Naive thymus-derived CD8-positive, alpha-beta T cell (primary cell): ENCODE data around the gene ADGRA1. TPM values are rescaled to one million over a fixed set of nuclear protein-coding genes. Genes with fewer than 3 reads are reported as not detected.
"Not testable (repeated sequence)": the region's sequence is repeated elsewhere in the genome, so short reads cannot be mapped to it uniquely, and the experiment has no call there.

Source experiments
- ATAC-seq, 2 donors: fragments of 150-1000 bp; cut with Tn5 transposase in 1 of 2; sonication (Bioruptor Pico), chemical (Tn5 transposase) in 1 of 2; 1 replicate in 1 of 2; 2 replicates in 1 of 2; pipeline ENCODE4 v1.10.0; 2021; ENCODE audit warnings: mild to moderate bottlenecking in 2 of 2, moderate library complexity in 2 of 2
- POLR2A ChIA-PET: fragments of 350-600 bp; sonication (Branson Sonifier 250); formaldehyde crosslinking; loops from one replicate; lab custom pipeline; 2021; ENCODE audit warnings: antibody characterized with exemption; lab: Charles Lee
- DNase-seq, 10 donors: peaks; one replicate each; pipeline versions ENCODE4 v3.0.0 to v3.0.0-alpha.2; 2020 to 2022
- H3K27ac Mint-ChIP-seq, 10 donors: one replicate each; pipeline ENCODE4 v1.8.0; 2020 to 2022; ENCODE audit warnings: mild to moderate bottlenecking in 10 of 10, mixed read lengths in 10 of 10, moderate library complexity in 4 of 10, inconsistent platforms in 1 of 10
- H3K27me3 Mint-ChIP-seq, 5 donors: one replicate each; pipeline ENCODE4 v1.8.0; 2021 to 2022; ENCODE audit warnings: mixed read lengths in 5 of 5
- H3K36me3 Mint-ChIP-seq, 3 donors: one replicate each; pipeline ENCODE4 v1.8.0; 2020 to 2022; ENCODE audit warnings: mixed read lengths in 3 of 3, mild to moderate bottlenecking in 2 of 3, inconsistent platforms in 1 of 3
- H3K4me1 Mint-ChIP-seq, 4 donors: one replicate each; pipeline ENCODE4 v1.8.0; 2021 to 2022; ENCODE audit warnings: mixed read lengths in 4 of 4
- H3K4me3 Mint-ChIP-seq, 10 donors: one replicate each; pipeline ENCODE4 v1.8.0; 2020 to 2022; ENCODE audit warnings: mild to moderate bottlenecking in 10 of 10, mixed read lengths in 10 of 10, moderate library complexity in 6 of 10, inconsistent platforms in 1 of 10
- H3K9me3 Mint-ChIP-seq, 9 donors: one replicate each; pipeline ENCODE4 v1.8.0; 2020 to 2022; ENCODE audit warnings: mixed read lengths in 9 of 9, mild to moderate bottlenecking in 3 of 9, inconsistent platforms in 1 of 9, moderate library complexity in 1 of 9
- polyA plus RNA-seq, 3 donors: library from polyadenylated mRNA; unstranded; fragments of 300-500 nt; fragmentation: Illumina TruSeq; gene quantifications; one replicate each; pipeline ENCODE4 v1.2.3, GENCODE V29; 2021
- total RNA-seq, 8 experiments: library from RNA in 2 of 8; stranded (reverse) in 2 of 8; gene quantifications; one replicate each; pipeline ENCODE4 v1.2.3 and lab custom pipeline; 2021 to 2026

Gene ADGRA1
- total and polyA plus RNA-seq, 5 experiments from 2014 or later = not detected

GRCh38 chr10:133133471-133134231 lies 45.9 kb downstream of the ADGRA1 start:
- no peak overlapping the region for H3K4me3 Mint-ChIP-seq
- H3K27me3 Mint-ChIP-seq = peaks cover 0 to 4% (median 0%) of the 10 kb centered on the region in 5 donors
- H3K36me3 Mint-ChIP-seq = no peaks in the 10 kb centered on the region
- DNase-seq (peak in 1 of 10 donors; percentile 14), ATAC-seq (no peak)
- POLR2A ChIA-PET = no interaction called here
- H3K4me1 Mint-ChIP-seq = peaks cover 0 to 3% (median 0%) of the 10 kb centered on the region in 4 donors
- no peaks in the 10 kb centered on the region for H3K9me3 Mint-ChIP-seq
- peak overlapping the region in 1 of 10 donors; percentile 85 for H3K27ac Mint-ChIP-seq

DNA sequence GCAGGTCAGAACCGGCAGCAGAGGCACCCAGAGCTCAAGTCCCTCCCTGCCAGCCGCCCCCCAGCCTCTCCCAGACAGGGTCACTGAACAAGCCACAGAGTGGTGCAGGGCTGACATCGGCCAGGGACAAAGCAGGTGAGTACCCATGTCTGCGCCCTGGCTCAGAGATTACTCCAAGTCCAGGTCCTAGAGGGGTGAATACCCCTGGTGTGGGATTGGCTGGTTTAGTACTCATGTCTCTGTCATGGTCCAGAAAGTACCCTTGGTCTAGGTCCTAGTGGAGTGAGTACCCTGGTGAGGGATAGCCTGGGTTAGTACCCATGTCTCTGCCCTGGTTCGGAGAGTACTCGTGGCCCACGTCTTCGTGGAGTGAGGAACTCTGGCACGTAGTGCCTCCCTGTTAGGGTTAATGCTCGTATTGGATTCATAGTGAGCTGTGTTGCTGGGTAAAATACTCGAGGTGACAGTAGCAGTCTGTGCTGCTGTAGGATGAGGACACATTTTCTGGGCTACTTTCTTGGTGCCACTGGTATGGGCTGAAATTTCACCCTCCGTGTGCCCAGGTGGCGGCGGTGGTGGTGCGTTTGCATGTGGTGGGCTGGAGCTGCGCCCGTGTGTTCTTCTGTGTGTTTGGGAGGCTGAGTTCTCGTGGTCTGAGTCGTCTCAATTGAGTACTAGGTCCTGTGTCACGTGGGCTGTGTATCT lies 46.8 kb downstream of the ADGRA1 start:
- Mint-ChIP-seq H3K4me1 (peaks cover 0 to 3% (median 0%) of the 10 kb centered on the region in 4 donors), H3K4me3 (no peak overlapping the region), H3K27me3 (peaks cover 0 to 4% (median 0%) of the 10 kb centered on the region in 5 donors), H3K27ac (peak overlapping the region in 3 of 10 donors; percentile 22 to 85 (median 47)), H3K36me3 (no peaks in the 10 kb centered on the region), H3K9me3 (no peaks in the 10 kb centered on the region)
- POLR2A ChIA-PET = no interaction called here
- DNase-seq = peak in 1 of 10 donors; percentile 16
- ATAC-seq = no peak

- peak overlapping the region in 1 of 10 donors; percentile 85 for H3K27ac Mint-ChIP-seq
- POLR2A ChIA-PET = no interaction called here
- DNase-seq (no peak), ATAC-seq (no peak)
- H3K4me1 Mint-ChIP-seq = peaks cover 0 to 3% (median 0%) of the 10 kb centered on the region in 4 donors
- H3K9me3 Mint-ChIP-seq = no peaks in the 10 kb centered on the region
- peaks cover 0 to 4% (median 0%) of the 10 kb centered on the region in 5 donors for H3K27me3 Mint-ChIP-seq
- no peak overlapping the region for H3K4me3 Mint-ChIP-seq
- no peaks in the 10 kb centered on the region for H3K36me3 Mint-ChIP-seq
Measured at GRCh38 chr10:133135116-133135465, 47.4 kb downstream of the ADGRA1 start.

- H3K36me3 Mint-ChIP-seq, H3K9me3 Mint-ChIP-seq, H3K4me3 Mint-ChIP-seq, DNase-seq, H3K27ac Mint-ChIP-seq, ATAC-seq, POLR2A ChIA-PET, H3K4me1 Mint-ChIP-seq: not testable (repeated sequence)
- peaks cover 0 to 13% (median 1%) of the 10 kb centered on the region in 5 donors for H3K27me3 Mint-ChIP-seq
Measured at GRCh38 chr10:133137486-133138145, 49.9 kb downstream of the ADGRA1 start.

GRCh38 chr10:133139551-133140065 lies 51.9 kb downstream of the ADGRA1 start:
- POLR2A ChIA-PET = no interaction called here
- Mint-ChIP-seq H3K27me3 (peaks cover 8 to 24% (median 11%) of the 10 kb centered on the region in 5 donors), H3K27ac (no peak overlapping the region), H3K9me3 (no peaks in the 10 kb centered on the region), H3K4me1 (peaks cover 2 to 9% (median 5%) of the 10 kb centered on the region in 4 donors), H3K4me3 (no peak overlapping the region), H3K36me3 (no peaks in the 10 kb centered on the region)
- ATAC-seq = no peak
- DNase-seq = peak in 2 of 10 donors; percentile 15 to 30

DNA sequence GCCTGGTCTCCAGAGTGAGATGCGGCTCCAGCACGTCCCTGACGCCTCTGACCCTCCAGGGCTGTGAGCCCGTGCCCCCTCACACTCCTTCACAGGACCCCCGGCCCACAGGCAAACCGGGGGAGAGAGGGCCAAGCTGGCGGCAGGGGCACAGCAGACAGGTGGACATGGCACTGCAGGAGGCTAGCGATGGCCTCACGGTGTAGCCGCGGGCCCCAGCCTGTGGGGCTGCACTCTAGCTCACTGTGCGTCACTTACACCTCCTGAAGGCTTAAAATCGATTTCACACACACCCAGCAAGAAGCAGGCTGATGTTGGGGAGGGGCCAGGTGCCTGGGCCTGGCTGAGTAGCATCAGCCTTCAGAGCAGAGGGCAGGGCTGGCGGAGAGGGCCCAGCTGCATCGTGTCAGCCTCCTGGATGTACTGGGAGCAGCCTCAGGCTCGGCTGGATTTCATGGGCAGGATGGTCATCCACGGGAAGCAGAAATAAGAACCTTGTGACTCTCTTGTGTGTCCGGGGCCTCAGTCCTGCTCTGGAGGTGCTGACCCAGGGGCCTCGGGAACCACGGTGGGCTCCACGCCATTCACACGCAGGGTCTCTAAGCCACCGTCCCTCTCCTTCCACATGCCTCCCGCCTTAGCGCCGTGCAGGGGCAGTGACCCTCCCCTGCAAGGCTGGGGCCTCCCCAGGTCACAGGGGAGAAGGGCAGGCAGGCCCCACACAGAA lies 52.9 kb downstream of the ADGRA1 start:
- Mint-ChIP-seq H3K4me3 (no peak overlapping the region), H3K27ac (no peak overlapping the region), H3K27me3 (peaks cover 15 to 33% (median 18%) of the 10 kb centered on the region in 5 donors), H3K9me3 (no peaks in the 10 kb centered on the region), H3K4me1 (peaks cover 2 to 10% (median 5%) of the 10 kb centered on the region in 4 donors), H3K36me3 (no peaks in the 10 kb centered on the region)
- no peak for ATAC-seq
- peak in 2 of 10 donors; percentile 11 to 54 for DNase-seq
- POLR2A ChIA-PET = no interaction called here

GRCh38 chr10:133141144-133141957 lies 53.6 kb downstream of the ADGRA1 start:
- Mint-ChIP-seq H3K36me3 (peaks cover 0 to 2% (median 0%) of the 10 kb centered on the region in 3 donors), H3K27ac (no peak overlapping the region), H3K4me1 (peaks cover 2 to 10% (median 5%) of the 10 kb centered on the region in 4 donors), H3K9me3 (peaks cover 0 to 3% (median 0%) of the 10 kb centered on the region in 9 donors), H3K4me3 (no peak overlapping the region), H3K27me3 (peaks cover 18 to 35% (median 21%) of the 10 kb centered on the region in 5 donors)
- DNase-seq (peak in 2 of 10 donors; percentile 15 to 61), ATAC-seq (no peak)
- POLR2A ChIA-PET = no interaction called here

DNA sequence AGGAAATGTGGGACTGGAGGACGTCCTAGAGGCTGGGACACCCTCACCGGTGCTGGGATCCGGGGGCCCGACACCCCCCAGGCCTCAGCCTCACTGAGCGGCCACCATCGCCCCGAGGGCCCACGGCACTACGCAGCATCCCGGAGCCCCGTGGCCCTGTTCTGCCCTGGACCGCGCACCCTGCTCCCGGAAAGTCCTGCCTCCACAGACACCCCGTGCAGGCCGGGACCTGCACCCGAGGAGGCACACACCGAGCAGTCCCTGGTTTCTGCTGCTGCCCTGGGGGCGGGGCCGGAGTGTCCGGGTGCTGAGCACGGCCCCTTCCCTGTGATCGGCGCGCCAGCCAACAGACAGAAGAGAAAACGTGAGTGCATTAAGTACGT lies 54.2 kb downstream of the ADGRA1 start:
- Mint-ChIP-seq H3K4me3 (no peak overlapping the region), H3K4me1 (peaks cover 2 to 10% (median 5%) of the 10 kb centered on the region in 4 donors), H3K36me3 (peaks cover 0 to 8% (median 0%) of the 10 kb centered on the region in 3 donors), H3K27me3 (peaks cover 22 to 40% (median 27%) of the 10 kb centered on the region in 5 donors), H3K27ac (no peak overlapping the region), H3K9me3 (peaks cover 0 to 9% (median 0%) of the 10 kb centered on the region in 9 donors)
- peak in 2 of 10 donors; percentile 10 to 59 for DNase-seq
- no peak for ATAC-seq
- POLR2A ChIA-PET = no interaction called here

GRCh38 chr10:133142523-133143199 lies 54.9 kb downstream of the ADGRA1 start:
- H3K4me1 Mint-ChIP-seq = peaks cover 2 to 10% (median 5%) of the 10 kb centered on the region in 4 donors
- H3K9me3 Mint-ChIP-seq = peaks cover 4 to 16% (median 6%) of the 10 kb centered on the region in 9 donors
- peaks cover 29 to 47% (median 33%) of the 10 kb centered on the region in 5 donors for H3K27me3 Mint-ChIP-seq
- no peak overlapping the region for H3K4me3 Mint-ChIP-seq
- peak in 2 of 10 donors; percentile 10 to 34 for DNase-seq
- no peak overlapping the region for H3K27ac Mint-ChIP-seq
- ATAC-seq = no peak
- POLR2A ChIA-PET = no interaction called here
- peaks cover 0 to 15% (median 2%) of the 10 kb centered on the region in 3 donors for H3K36me3 Mint-ChIP-seq

DNA sequence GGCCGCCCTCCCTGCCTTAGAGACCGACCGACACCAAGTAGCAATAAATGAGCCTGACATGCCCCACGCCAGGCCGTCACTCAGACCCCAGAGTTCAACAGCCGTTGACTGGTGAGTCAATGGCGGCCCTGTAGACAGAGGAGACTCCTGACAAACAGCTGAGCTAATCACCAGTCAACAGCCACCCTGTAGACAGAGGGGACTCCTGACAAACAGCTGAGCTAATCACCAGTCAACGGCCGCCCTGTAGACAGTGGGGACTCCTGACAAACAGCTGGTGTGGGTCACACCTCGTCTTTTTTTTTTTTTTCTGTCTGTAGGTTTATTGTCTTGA lies 55.4 kb downstream of the ADGRA1 start:
- DNase-seq (peak in 1 of 10 donors; percentile 12), ATAC-seq (no peak)
- no peak overlapping the region for H3K27ac Mint-ChIP-seq
- POLR2A ChIA-PET = no interaction called here
- H3K9me3 Mint-ChIP-seq = peaks cover 4 to 21% (median 11%) of the 10 kb centered on the region in 9 donors
- H3K27me3 Mint-ChIP-seq = peaks cover 34 to 51% (median 38%) of the 10 kb centered on the region in 5 donors
- H3K4me3 Mint-ChIP-seq = no peak overlapping the region
- peaks cover 0 to 20% (median 2%) of the 10 kb centered on the region in 3 donors for H3K36me3 Mint-ChIP-seq
- peaks cover 2 to 10% (median 5%) of the 10 kb centered on the region in 4 donors for H3K4me1 Mint-ChIP-seq

DNA sequence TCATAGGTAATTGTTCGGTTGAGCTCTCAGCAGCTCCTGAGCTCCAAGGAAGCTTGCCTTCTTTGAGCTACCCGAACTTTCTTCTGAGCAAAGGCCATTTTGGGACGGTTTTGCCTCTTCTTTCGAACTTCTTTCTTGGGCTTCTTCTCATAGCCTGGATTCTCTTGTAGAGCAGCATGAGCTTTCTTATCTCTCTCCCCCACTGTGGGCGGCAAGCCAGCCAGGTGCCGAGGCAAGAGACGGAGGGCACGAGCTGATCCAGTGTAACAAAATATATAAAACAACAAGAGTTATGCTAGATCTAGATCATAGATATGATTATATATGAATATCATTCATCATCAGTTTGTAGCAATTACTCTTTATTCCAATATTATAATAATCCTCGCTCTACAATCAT lies 55.8 kb downstream of the ADGRA1 start:
- no peak for DNase-seq
- no peak for ATAC-seq
- Mint-ChIP-seq H3K27me3 (peaks cover 35 to 55% (median 41%) of the 10 kb centered on the region in 5 donors), H3K4me1 (peaks cover 2 to 10% (median 5%) of the 10 kb centered on the region in 4 donors), H3K4me3 (peak overlapping the region in 1 of 10 donors; percentile 46), H3K27ac (peak overlapping the region in 1 of 10 donors; percentile 21), H3K9me3 (peaks cover 4 to 24% (median 11%) of the 10 kb centered on the region in 9 donors), H3K36me3 (peaks cover 0 to 24% (median 2%) of the 10 kb centered on the region in 3 donors)
- POLR2A ChIA-PET = no interaction called here
